GM19043 (cell line): ENCODE data around the gene PTPRE.

Experiments
- ATAC-seq: cut with Tn5 transposase; IDR thresholded peaks from one replicate; pipeline ENCODE4 v1.9.1; 2021; ENCODE audit warnings: low read depth; ENCODE audit not compliant: unreplicated experiment

The PTPRE gene

DNA sequence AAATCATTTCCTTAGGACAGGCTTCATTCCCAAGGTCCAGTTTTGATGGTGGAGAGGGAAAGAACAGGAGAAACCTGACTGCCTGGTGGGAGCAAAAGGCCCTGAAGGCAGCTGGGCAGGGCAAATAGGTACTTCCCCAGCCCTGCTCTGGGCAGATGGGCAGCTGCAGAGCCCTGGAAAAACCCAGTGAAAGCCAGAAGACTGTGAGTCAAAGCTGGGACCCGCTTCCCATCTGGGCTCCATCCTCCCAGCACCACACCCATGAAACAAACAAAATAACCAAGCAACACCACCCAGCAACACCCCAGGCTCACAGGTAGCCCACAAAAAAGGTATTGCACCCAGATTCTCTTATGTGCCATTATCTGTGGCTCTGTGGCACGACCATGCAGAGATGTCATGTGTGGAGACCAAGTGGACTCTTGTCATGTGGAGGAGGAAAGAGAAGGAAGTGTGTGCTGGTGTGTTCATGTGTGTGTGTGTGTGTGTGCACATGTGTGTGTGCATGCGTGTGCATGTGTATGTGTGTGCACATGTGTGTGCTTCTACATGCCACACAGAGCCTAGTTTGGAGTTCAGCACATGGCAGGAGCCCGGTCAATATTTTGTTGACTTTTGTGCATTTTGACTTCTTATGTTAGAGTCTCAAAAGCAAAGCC lies 24.0 kb upstream of the PTPRE start:
- ATAC-seq = no peak

DNA sequence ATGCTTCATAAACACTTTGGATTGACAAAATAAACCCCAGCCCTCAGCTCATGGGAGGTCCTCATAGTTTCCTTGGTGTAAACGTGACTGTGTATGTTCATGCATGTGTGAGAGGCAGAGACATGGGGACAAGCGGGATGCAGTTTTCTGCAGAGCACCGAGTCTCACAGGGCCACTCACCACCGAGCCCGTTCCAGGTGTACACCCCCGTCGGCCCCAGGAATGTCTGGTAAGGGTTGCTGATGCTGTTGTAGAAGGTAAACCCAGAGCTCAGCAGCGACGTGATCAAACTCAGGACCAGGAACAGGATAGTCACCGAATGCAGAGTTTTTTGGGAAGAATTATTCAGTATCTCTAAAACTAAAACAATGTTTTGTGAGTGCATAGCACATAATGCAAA lies 23.4 kb upstream of the PTPRE start:
- ATAC-seq = no peak

DNA sequence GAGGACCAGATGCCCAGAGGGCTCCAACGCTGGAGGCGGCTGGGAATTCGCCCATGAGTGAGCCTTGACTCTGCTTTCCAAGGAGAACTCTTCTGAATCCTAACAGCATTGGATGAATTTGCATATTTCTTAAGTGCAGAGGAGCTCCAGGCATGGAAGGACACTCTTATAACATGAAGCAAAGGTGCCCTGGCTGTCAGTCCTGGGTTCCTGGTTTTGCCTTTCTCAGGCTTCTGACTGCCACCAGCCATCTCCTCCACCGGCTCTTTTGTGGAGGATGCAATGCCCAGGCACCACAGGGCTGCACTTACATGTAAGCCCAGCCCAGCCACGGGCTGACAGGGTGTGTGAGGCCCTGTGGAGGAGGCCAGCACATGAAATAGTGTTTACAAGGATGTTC lies 22.4 kb upstream of the PTPRE start:
- no peak for ATAC-seq

DNA sequence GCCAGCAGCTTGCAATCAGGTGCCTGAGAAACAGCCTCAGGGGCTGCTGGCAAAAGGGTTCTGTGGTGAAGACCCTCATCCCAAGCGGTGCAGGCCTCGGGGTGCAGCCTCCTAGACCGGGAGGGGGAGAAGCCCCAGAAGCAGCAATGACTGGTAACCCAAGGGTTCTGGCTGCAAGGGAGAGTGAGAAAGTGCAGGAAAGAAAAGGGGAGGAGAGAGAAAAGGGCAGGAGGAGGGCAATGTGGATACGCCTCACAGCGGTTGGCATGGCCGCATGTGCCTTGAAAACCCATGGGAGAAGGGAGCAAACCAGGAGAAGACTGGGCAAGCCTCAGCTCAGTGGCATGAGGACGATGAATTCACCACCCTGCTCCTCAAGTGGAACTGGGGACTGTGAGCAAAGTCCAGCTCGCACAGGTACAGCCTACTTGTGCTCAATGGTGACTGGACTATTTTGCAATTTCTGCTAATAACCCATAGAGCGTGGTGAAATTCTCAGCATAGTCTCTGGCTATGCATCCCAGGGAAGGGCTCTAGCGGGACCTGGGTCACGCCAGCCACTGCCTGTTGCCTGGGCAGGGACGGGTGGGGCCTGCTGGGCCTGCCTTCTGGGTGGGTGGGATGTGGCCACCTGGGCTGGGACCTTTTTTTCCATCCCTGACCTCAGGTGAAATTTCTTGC lies 20.4 kb upstream of the PTPRE start:
- no peak for ATAC-seq

DNA sequence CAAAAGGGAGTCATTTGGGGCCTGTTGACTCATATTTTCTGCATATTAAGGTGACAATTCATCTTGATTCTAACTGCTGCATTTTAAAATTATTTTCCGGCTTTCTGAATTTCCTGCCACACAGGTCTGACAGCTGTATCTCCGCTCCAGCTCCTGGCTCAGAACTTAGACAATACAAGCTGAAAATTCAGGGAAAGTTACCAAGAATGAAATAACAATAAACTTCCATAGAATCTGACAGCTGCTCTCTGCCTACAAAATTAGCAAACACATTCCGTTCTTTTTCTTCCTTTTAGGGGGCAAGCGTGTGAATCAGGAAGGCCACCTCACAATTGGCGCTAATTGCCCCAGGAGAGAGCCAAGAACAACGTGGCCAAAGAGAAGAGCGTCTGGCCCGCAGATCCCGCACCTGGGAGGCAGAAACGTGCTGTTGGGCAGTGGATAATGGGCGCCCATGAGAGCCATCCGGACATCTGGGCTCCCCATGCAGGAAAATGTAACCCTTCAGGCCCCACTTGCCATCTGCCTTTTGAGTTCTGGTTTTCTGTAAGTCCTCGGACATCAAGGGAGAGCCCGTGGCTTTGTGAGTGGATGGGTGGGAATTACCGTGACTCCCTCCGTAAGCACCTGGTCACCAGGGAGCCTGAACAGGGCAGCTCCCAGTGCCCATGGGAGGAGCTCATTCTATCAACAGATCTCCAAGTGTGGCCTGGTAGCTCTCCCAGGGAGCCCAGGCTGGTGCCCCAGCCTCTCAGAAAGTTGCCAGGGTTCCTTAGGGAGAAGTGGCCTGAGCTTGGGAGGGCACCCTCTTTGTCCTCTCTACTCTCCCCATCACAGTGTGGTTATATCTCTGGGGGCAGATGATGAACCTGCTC lies 19.1 kb upstream of the PTPRE start:
- no peak for ATAC-seq

DNA sequence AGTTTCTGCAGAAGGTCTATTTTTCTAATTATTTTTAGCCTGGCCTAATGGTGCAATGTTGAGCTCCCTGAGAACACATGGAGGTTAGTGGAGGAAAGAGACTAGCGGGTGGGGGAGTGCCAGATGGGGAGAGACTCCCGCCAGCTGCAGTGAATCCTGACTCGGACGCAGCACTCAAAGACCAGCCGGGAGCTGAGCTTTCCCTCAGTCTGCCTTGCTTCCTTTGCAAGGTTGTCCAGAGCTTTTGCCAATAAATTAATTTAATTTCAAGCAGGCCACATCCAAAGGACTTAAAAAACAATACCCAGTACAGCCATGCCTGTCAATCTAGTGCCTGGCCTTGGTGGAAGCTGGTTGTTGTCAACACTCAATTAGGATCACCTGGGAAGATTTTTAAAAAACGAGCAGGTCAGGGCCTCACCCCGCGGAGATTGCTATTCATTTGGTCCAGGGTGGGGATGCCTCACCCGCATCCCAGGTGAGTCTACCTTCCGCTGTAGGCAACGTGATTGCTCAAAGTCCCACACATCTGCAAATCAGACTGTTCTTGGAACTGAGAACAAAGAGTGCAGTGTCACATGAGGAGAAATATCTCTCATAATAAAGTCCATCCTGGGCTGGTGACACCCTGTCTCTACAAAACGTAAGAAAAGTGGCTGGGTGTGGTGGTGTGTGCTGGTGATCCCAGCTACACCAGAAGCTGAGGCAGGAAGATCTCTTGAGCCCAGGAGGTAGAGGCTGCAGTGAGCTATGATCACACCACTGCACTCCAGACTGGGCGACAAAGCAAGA lies 18.2 kb upstream of the PTPRE start:
- ATAC-seq = no peak

DNA sequence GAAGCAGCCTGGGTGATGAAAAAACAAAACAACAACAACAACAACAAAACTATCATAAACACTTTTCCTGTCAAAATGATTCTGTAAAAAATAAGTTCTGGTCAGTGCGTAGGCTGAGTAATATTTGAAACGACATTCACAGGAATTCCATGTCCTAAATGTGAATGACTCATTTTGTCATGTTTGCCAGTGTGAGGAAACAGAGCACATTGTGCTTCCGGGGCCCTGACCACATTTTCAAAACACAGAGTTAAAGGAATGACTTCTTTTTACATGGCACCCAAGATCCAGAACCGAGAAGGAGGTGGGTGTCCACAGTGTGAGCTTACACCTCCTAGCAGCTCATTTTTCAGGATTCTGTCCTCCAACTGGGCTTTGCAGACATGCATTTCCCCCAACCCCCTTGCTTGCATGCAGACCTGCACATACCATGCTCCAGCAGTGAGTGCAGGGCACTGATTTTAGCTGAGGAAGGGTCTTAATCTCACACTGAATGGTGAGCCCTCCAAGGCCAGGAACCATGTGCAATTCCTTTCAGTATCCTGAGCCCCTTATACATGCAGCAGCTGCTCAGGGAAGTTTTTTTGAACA lies 17.2 kb upstream of the PTPRE start:
- no peak for ATAC-seq

DNA sequence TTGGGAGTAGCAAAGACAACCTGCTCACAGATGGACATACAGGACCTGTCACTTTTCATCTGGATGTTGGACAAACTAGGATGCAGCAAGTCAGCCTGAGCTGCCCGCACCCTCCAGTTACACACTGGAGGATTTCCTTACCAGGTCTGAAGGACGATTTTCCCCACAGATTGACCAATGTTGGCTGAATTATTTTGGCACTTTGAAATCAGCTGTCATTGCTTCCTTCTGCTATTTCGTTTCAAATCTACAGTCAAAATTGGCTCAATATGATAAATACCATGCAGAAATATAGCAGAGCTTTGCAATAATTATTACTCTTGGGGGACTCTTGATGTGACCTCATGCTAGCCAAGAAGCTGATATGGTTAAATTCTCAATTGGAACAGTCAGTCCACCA lies 16.7 kb upstream of the PTPRE start:
- ATAC-seq = no peak

DNA sequence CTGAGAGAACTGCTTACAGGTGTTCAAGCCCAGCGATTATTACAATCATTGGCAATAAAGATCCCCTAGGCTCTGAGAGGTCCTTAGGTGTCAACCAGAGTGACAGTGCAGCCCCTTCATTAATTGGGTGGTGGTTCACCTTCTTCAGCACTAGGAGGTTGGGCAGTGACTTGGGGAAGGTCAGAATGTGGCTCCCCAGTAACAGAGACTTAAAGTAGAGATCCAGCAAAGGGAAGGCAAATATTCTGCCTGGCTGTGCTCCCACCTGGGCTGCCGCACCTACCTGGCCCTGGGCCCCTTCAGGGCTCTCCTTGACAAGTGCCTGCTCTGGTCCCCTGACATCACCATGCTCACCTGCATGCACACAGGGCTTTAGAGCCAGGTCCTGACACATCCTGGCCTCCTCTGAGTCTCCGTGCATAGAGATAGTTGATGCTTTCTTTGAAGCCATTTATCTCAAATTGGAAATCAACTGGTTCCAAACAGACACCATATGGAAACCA lies 16.0 kb upstream of the PTPRE start:
- ATAC-seq = no peak

DNA sequence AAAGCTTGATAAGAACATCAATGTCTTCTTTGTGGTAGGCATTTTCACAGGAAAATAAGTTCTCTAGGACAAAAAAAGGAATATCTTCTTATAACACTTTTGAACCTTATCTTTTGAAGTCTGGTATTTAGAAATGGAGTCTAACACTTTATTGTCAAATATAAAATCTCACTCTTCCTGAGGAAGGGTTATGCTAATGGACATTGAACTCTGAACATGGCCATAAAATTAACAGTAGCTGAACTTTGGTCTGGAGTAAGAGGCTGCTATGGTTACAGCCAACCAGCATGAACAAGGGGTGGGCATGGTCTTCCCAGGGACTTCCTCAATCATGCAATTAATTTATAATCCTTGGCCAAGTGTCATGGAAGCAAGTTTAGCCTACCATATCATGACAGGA lies 14.2 kb upstream of the PTPRE start, which contains the start of gene CLRN3:
TSS of gene CLRN3 (minus strand) at position 199 of the 400 bp plus-strand sequence. CDS start at position 42, 157 bp downstream.
- ATAC-seq = no peak

DNA sequence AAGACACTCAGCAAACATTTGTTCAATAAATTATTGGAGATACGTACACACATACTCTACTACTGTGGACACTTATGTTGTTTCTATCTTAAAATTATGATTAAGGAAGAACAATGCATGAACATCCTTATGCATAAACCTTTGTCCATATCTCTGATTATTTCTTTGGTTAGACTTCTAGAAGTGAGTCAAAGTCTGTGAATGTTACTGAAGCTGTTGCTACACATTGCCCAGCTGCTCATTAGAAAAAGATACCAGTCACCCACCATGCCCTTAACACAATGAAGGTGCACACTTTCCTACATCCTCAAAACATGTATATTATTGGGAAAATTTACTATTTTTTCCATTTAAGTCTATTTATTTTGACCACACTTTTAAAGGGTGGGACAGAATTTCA lies 12.8 kb upstream of the PTPRE start:
- ATAC-seq = no peak

DNA sequence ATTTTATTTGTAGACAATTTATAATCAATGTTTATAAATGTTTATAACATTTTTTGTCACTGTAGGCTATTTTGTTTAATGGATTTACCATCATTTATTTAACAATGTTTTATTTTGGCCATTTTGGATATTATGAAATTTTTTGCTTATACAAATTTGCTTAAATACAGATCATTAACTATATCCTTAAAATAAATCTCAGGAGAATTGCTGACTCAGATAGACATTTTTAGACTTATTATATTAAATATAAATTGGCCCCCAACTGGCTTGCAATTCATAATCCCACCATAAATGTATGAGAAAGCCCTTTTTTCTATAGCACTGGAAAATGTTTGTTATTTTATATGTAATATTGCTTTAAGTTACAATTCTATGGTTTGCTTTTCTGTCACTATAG lies 10.3 kb upstream of the PTPRE start:
- no peak for ATAC-seq

DNA sequence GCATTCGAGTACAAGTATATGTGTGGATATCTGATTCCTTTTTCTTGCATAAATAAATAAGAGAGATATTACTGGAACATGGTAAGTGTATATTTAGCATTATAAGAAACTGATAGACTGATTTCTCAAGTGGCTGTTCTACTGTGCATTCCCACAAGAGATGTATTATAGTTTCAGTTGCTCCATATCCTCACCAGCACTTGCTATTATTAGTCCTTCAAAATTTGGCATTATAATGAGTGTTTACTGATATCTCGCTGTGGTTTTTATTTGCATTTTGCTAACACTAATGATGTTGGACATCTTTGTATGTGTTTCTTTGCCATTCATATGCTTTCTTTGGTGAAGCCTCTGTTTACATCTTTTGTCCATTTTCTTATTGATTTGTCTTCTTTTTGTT lies 9.7 kb upstream of the PTPRE start:
- no peak for ATAC-seq

DNA sequence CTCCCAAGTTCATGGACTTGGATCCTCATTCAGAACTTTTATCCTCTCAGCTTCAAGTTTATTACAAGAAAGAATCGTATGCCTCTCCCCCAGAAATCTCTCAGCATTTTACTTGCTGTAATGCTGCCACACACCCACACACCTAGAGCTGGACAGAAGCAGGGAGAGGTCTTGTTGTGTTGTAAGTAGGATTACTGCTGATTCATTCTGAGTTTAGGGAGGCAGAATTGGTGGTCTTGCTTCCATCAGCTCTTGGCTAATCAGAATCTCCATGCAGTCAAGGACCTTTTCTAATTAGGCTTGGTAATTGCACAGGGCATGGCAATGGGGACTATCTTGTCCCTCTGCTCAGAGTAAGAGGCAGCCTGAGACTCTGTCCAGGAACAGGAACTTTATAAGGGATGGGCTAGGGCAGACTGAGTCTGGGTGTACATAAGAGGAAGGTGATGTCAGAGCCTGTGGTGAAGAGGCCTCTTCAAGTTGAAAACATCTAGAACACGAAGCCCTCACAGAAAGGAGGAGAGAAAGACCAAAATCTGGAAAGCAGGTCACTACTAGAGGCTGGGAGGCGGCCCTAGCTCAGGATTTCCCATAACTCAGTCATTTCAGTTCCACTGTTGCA lies 7.0 kb upstream of the PTPRE start:
- ATAC-seq = no peak

DNA sequence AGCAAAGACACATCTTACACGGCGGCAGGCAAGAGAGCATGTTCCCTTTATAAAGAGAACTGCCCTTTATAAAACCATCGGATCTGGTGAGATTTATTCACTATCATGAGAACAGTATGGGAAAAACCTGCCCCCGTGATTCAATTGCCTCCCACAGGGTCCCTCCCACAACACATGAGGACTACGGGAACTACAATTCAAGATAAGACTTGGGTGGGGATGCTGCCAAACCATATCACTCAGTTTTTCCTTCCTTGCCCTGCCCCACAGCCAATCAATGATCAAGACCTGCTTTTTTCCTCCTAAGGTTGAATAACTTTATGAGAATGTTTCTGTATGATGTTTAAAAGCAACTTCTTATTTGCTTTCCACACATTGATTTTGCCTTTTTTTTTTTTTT lies 3.1 kb upstream of the PTPRE start:
- ATAC-seq = no peak

DNA sequence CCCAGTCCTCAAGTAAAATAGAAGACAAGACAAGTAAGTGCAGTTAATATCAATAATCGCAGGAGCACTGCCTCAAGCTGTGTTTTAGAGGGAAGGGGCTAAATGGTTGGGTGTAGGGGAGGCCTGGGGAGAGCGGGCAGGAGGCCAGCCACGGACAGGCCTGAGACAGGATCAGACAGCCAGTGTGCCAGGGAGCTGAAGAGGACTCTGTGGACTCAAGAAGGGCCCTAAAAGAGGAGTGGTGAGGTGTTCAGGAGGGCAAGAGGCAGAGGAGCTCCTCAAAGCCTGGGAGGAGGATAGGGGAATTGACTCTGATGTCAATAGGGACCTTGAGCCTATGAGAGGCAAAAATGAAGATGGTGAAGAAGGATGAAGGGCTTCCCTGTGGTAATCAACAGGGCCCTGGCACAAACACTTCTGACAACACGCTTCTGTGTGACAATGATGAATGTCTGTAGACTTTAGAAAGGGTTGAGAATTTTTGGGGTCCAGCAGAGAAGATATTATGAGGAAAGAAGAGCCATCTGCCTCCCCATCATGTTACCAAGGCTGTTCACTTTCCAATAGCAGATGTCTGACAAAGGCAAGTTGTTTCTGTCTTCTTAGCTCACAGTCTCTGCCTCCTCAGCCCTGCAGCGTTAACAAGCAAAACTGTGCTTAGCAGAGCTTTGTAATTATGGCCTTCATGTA lies 2.4 kb upstream of the PTPRE start:
- ATAC-seq = no peak

DNA sequence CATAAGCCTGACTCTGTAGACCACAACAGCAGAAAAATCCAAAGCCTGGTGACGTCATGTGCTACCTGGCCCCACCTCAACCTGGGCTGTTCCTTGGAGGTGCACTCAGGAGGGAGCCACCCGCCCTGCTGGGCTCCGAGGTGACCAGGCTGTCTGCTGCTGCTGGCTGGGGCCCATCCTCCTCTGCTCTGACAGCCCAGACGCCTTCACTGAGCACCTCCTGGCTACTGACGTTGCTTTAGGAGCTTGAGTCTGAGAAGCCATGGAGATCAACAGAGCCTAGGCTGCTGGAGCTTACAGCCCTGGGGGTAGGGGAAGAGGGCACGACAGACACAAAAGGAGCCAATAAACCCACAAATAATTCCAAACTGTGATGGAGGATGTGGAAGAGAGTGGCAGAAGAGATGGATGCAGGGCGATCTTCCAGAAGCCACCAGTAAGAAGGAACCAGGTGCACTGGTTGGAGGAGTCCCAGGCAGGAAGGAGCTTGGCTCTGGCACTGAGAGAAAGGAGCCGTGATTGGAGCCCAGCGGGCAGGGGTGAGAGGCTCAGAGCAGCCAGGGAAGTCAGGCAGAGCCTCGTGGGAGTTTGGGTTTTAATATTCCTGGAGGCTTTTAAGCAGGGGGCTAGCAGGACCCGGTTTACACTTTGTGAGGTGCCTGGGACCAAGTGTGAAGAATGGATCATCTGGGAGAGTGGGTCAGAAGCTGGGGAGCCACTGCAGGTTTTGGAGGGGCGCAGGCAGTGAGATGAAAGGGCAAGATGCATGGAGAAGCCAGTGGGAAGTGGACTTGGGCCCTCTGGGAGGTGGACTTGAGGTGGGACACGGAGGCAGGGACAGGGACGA lies 1.7 kb upstream of the PTPRE start:
- no peak for ATAC-seq

DNA sequence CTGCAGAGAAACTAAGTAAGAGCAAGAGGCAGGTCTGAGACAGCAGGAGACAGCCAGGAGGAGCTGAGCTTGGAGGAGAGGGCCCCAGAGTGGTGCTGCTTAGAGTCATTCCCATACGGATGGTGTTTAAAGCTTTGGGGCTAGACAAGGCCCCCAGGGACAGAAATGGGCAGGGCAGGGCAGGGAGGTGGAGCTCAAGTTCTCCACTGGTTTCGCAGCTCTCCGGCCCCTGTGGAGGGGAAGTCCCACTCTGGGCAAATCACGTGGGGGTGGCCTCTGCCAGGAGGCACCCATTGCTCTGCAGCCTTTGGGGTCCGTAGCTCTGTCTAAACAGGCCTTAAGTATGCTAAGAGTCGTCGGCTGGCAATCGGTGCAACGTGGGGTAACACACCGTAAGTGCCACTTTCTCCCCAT lies 1.0 kb upstream of the PTPRE start:
- ATAC-seq = no peak
